Effector CD8-positive, alpha-beta T cell (primary cell): Measurements from ENCODE around the gene CROCC2.

Source experiments
- DNase-seq: peaks from one replicate; lab custom pipeline; 2025; lab: John Stamatoyannopoulos, UW

The CROCC2 gene

DNA sequence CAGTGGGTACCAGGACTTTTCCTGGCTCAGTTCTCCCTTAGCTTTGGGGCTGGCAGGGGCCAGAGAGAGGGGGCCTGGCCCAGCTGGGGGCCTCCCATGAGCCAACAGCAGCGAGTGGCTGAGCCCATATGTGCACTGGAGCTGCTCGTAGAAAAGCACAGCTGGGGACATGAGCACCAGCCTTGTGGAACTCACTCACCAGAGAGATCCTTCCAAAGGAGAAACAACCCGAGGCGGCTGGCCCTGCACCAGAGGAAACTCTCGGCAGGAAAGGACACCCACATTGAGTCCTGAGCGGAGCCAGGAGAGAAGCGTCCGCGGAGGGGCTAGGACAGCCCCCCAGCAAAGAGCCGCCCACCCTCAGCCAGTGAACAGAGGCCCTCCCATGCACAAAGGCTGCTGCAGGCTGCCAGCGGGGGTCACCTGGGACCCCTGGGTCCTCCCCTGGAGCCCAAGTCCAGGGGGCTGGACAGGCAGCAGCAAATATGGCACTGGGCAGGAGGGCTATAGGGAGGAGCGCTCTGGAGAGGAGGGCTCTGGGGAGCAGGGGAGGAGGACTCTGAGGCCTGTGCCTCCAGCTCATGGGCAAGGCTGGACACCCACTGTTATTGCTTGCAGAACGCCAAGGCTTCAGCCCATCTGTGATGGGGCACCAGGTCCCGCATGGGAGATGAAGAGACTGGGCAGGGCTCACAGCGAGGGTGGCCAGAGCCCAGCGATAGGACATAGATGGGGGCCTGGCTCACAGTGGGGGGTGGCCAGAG lies 50.2 kb downstream of the CROCC2 start:
- DNase-seq, result no peak

DNA sequence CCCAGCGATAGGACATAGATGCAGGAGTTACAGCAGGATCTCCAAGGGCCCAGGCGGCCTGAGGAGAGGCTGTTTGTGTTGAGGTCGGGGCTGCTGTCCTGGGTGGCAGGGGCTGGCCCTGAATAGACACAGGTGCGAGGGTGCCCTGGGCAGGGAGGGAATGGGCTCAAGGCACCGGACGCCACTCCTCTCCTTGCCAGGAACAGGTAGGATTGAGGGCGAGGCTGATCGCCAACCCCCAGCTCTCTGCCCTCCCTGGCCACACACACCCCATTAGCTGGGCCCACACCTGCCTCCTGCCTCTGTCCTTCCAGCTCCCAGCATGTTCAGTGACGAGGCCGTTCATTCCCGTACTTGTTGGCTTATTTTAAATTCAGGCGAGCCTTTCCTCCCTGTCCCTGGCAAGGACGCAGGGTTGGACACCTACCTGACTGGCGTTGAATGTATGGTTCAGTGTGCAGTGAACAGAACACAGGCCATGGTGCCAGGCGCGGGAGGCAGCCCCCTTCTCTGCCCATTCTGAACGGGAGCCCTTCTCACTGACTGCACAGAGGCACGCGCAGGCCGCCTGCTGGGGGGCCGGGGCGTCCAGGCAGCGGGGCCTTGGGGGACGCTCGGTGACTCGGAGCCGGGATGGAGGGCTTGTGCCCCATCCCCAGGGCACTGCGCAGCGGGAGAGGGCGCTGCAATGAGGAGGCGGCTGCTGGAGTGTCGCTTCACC lies 51.0 kb downstream of the CROCC2 start:
- no peak for DNase-seq

DNA sequence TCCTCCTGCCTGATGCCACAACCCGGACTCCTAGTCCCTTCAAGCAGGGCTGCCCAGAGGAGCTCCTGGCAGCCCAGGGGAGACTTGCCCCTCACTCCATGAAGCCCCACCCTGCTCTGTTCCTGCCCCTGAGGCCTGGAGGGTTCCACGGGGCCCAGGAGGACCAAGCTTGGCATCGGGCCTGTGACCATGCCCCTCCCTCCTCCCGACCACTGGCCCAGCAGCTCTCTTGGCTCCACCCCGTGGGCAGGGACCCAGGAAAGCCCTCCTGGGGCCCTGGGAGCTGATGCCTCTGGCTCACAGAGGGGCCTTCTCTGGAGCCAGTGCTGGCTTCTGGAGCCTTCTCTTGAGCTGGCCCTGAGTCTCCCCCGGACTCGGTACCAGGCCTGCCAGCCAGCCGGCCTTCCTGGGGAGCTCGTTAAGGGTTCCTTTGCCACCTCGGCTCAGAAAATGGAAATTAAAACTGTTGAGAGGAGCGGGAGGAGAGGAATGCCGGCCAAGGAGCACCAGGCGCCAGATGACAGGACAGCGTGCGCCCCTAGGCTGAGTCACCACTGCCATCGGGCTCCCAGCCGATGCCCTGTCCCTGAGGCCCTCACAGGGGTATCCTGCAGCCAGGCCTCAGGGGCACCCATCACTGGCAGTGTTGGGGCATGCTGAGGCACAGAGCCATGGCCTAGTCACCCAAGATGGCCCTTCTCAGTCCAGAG lies 51.7 kb downstream of the CROCC2 start:
- no peak for DNase-seq

DNA sequence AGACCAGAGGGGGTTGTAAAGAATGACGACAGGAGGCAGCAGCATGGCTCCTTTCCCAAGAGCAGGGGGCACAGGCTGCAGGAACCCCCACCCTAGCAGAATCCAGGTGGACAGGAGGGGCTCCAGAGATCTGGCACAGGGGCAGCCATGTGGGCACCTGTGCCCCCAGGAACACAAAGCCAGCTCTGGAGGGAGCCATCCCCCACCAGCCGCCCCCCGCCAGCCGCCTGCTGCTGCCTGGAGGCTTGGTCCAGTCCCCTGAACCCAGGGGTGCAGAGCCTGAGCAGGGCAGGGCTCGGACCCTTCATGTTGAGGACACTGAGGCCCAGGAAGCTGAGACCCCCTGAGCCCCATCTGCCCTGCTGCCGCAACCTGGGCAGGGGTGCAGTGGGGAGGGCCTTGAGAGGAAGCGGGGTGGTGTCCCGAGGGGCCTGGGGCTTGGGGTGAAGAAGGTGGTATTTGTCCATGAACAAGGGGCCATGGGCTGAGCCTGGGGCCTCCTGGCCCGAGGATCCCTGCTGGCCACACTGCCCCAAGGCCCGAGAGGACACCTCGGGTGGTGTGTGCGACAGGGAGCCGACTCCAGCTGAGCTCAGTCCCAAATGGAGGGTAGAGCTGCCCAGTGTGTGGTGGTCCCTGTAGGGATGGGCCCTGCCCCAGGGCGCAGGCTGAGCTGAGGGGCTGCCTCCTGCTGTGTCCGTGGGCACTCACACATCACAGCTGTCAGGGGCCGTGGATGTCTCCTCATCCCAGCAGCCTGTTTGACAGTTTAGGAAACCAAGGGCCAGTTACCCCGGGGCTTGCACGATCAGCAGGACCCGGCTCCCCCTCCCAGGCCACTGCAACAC lies 52.5 kb downstream of the CROCC2 start:
- DNase-seq, result no peak

DNA sequence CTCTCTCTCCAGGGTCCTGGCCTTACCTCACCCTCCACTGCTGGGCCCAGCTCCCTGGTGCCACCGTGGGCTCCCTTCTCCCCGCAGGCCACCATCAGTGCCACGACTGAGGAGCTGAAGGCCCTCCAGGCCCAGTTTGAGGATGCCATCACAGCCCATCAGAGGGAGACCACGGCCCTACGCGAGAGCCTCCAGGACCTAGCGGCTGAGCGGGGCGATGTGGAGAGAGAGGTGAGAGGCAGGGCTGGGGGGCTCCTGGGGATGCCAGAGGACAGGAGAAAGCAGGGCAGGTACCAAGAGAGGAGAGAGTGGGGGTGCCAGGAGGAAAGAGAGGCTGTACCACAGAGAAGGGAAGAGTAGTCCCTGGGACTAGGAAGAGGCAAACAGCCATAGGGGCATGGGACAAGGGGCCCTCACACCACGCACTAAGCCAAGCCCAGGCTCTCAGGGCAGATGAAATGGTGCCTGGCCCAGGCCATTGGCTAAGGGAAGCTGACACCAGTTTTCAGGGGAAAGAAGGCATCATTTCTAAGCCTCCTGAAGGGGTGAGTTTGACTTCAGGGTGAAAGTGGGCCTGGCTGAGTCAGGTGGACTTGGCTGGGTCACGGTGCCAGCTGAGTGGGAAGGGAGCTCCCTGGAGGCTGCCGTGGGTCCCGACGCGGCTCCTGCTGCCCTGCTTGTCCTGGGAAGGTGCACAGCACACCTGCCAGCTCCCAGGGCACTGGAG lies 53.2 kb downstream of the CROCC2 start:
- no peak for DNase-seq

DNA sequence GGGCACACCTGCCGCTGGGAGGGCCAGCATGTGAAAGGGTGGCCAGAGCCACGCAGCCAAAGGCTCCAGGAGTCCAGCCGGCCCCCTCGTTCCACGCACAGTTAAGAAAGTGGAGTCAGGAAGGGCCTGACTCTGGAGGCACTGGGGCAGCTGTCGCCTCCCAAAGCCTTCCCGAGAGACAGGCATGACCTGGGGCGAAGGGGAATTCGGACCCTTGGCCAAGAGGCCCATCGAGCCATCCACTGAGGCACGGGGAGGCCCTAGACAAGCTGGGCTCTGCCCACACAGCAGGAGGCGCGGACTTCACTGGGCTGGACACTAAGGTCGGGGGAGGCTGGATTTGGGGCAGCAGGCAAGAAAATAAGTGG lies 53.8 kb downstream of the CROCC2 start:
- DNase-seq, result no peak

DNA sequence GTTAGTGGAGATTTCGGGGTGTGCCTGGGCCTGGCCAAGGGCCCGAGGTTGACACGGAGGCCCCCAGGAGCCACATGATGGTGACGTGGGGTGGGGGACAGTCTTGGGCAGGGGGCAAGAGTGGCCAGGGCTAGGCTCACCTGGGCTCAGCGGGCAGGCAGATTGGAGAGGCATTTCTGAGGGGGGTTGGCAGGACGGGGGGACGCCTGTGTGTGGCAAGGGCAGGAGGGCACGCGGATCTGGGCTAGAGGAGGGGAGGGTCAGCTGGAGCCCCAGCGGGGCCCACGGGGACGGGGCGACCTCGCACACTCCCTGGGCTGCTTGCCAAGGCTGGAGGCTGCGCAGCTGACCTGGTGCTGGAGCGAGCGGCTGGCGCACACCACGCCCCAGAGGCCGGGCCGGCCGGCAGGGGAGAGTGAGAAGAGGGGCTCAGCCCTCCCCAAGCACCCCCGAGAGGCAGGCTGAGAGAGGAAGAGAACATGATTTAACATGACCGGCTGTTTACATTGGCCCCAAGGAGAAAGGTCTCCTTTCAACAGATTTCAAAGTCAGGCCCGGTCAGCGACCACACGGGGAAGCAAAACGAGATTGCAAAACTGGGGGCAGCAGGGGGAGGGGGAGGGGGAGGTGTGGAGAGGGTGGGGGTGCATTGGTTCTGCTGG lies 54.3 kb downstream of the CROCC2 start:
- no peak for DNase-seq

DNA sequence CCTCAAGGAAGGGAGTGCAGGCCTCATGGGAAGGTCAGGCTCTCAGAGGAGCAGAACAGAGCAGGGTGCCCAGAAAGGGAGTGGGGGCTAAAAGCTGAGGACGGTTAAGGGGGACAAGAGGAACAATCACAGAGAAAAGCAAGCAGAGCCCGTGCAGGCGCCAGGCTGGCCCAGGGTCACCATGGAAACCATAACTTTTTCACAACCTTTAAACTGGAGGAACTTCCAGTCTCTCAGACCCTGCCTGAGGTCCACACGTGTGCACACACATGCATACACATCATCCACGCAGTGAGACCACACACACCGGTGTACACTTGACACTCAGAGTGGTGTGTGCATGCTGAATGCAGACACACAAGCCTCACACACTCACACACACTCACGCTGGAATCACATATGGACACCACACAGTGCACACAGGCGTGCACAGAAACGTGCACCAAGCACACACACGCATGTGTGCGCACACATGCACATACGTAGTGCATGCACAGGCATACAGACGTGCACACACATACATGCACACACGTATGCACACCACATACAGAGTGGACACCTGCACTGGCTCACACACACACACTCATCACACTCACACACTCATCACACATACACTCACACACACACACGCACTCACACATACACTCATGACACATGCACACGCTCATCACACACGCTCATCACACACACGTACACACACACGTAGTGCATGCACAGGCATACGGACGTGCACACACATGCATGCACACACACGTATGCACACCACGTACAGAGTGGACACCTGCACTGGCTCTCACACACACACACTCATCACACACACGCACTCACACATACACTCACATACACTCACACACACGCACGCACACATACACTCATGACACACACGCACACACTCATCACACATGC lies 55.1 kb downstream of the CROCC2 start:
- DNase-seq, result no peak

DNA sequence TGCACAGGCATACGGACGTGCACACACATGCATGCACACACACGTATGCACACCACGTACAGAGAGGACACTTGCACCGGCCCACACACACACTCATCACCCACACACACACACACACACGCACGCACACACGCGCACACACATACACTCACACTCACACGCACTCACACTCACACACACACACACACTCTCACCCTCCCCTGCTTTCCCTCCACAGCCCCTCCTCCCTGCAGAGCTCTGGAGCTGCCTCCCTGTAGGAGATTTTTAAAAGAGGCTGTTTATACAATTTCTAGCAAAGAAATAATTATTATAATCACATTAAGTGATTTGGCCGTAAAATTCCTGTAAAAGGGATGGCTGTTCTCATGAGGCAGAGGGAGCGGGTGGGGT lies 55.8 kb downstream of the CROCC2 start:
- DNase-seq, result no peak

DNA sequence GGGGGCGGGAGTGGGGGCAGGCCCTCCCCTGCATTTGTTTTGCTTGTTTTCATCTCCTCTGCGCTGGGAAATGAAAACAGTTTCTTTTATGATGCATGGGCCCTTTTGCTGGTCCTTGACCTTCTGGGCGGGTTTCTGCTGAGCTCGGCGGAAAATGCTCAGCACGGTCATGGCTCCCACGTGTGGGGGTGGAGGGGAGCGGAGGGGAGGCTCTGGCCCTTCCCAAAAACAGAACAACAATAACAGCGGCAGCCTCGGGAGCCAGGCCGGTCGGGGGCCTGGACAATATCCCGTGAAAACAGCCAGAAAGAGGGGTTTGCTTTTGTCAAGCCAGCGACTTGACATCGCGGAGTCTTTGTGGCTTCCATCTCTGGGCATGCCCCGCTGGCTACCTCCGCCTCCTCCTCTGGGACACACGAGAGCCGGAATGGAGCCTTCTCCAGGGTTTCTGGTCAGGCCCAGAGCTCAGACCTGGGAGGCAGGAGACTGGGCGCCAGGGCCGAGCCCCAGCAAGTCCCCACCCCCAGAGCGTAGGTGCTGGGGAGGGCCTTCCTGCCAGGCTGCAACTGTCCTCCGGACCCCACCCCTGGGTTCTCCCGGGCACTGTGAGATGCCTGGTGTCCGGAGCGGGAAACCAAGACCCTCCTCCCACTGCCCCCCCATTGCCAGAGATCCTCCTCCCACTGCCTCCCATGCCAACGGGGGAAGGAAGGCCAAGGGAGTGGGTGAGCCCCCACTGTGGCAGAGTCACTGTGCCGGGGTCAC lies 56.3 kb downstream of the CROCC2 start:
- DNase-seq, result no peak

DNA sequence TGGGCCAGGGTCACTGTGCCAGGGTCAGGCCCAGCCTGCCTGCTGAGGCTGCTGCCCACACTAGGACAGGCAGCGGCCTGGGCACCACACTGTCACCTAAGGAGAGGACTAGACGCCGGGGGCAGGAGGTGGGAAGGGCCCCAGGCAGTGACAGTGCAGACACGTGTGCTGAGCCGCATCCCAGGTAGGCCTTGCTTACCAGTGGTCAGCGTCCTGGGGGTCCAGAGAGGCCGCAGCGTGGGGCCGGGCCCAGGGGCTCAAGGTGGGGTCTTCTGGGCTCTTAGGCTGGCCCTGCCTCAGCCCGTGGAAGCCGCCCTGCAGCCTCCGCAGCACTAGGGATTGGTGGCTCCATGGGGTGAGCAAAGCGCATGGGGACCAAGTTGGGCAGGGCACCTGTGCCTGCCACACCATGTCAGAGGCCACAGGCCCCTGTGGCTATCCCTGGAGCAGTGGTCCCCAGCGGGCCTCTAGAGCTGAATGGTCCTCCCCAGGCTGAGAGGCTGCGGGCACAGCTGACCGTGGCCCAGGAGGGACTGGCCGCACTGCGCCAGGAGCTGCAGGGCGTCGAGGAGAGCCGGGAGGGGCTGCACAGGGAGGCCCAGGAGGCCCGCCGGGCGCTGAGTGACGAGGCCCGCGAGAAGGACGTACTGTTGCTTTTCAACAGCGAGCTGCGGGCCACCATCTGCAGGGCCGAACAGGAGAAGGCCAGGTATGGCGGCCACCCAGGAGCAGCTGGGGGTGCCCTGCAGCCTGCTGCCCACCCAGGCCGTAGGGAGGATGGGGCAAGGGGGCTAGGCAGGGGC lies 57.1 kb downstream of the CROCC2 start:
- DNase-seq, result no peak

DNA sequence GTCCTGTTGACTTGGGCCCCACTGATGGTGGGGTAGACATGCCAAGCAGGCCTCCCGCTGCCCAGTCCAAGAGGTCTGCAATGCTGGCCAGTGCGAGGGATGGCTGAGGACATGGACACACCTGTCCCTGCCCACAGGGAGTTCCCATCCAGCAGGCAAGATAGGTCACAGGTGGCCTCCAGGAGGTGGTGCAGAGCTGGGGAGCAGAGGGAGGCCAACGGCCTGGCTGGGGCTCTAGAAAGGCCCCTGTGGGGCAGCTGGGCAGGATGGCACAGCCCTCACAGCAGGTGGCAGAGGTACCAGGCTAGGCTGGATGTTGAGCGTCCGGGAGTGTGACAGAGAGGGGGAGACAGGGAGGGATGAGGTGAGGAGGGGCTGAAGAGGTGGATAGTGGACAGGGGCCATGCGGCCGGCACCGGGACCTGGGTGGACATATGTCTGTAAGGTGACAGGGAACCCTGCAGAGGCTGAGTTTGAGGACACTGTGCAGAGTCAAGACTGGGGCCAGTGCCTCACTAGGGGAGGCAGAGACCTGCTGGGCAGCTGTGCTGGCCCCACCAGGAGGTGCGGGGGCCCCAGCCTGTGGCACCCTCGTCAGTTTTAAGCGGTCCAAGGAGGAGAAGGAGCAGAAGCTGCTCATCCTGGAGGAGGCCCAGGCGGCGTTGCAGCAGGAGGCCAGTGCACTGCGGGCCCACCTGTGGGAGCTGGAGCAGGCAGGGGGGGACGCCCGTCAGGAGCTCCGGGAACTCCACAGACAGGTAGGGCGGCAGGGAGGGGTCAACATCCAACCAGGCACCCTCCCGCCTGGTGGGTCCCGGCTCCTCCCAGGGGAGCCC lies 58.0 kb downstream of the CROCC2 start:
- DNase-seq, result no peak

DNA sequence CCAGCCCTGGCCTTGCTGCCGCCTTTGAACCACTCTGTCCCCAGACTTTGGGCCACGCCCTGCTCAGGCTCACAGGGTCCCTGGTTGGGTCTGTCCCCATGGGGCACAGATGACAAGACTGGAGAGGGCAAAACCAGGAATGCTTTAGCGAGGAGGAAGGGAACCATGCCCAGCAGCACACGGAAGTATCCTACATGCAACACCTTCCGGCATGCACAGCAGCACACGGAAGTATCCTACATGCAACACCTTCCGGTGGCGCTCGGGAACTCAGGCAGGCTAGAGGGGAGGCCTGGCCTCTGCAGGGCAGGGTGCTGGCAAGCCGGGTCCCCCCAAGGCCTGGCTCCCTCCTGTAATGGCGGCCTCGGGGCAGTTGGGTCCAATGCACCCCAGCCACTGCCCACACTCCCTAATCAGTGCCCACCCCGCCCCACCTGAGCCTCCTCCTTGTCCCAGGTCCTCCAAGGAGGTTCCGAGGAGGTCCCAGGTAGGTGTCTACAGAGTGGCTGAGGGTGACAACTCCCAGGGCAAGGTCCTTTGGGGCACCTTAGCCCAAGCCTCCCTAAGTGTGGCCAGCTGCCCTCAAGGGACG lies 58.7 kb downstream of the CROCC2 start:
- no peak for DNase-seq

DNA sequence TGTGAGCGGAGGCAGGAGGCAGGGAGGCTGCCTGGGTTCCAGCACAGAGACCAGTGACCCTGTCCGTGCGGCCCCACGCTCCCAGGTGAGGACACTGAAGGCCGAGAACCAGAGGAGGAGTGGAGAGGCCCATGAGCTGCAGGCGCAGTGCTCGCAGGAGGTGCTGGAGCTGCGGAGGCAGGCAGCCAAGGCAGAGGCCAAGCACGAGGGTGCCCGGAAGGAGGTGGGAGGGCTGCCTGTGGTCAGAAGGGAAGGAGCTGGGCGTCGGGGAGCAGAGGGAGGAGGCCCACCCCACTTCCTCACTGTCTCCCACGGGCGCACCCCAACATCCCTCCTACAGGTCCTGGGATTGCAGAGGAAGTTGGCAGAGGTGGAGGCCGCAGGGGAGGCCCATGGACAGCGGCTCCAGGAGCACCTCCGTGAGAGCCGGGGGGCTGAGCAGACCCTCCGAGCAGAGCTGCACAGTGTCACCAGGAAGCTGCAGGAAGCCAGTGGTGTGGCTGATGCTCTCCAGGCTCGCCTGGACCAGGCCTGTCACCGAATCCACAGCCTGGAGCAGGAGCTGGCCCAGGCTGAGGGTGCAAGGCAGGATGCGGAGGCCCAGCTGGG lies 59.3 kb downstream of the CROCC2 start:
- DNase-seq, result no peak

DNA sequence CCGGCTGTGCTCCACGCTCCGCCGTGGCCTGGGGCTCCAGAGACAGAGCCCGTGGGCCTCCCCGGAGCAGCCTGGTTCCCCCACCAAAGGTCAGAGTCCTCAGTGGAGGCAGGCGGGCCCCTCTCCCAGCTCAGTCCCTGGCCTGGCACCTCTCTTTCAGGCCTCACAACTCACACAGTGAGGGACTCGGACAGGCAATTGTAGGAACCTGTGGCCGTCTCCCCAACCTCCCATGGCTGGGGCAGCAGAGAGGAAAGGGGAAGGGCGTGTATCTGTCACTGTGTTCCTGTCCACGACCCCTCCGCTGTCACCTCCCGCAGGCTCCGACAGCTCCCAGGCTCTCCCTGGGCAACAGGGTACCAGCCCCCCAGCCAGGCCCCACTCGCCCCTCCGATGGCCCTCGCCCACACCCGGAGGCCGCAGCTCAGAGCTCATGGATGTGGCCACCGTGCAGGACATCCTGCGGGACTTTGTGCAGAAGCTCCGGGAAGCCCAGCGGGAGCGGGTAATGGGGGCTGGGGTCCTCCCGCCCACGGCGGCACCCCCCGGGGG lies 59.8 kb downstream of the CROCC2 start:
- DNase-seq, result no peak

DNA sequence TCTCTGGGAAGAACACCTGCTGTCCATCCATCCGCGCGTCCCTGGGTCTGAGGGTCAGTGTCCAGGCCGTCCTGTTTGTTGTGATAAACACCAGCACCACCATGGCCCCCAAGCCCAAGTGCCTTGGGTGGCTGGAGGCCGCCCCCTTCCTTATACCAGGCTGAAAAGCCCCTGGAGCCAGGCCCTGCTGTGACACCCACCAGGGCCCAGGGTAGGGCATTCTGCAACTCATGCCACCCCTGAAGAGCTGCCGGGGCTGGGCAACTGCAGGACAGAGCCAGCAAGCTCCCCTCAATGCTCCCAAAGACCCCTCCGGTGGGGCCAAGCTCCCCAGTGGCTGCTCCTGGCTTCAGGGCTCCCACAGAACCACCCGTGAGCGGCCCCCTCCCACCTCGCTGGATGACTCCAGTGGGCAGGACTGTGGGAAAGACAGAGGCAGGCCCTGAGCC lies 60.3 kb downstream of the CROCC2 start:
- no peak for DNase-seq
